GM18511 (cell line): ENCODE results near the gene MTMR1.
A peak's percentile ranks its signal among the peaks of the same experiment; 100 is the strongest.

Experiments
- ATAC-seq: cut with Tn5 transposase; IDR thresholded peaks from one replicate; pipeline ENCODE4 v1.9.1; 2021; ENCODE audit warnings: mild to moderate bottlenecking, moderate library complexity; ENCODE audit not compliant: unreplicated experiment

The MTMR1 gene

DNA sequence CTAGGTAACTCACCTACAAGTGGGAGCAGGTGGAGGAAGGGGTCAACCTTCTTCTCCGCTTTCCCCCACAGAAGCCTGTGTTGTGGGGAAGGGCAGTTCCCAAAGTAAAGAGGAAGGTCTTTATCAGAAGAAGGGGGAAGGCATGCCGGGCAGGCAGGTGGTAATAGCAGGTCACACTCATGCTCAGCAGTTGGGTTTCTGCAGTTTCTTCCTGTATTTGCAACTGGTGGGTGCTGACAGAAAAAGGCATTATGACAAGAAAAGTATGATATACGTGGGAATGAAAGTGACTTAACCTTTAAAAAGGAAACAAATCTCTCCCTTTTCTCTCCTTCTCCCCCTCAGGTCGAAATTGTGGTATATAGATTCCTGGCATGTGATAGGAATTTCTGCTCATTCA, 3.7 kb downstream of the MTMR1 start:
- no peak for ATAC-seq

DNA sequence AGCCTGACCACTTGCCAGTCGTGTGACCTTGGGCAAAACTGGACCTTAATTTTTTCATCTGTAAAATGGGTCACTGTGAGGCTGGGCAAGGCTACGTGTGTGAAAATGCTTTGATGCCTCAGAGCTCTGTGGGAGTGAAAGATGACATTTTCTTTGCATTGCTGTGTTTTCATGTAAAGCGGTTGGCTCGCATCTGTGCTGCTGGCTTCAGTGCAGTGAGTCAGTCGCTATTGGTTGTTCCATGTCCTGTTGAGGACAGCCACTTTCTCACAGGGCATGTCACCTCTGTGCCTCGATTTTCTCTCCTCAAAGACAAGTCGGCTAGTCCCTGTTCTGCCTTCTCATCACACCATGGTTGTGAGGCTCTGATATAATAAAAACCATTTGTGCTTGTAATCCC, 4.4 kb downstream of the MTMR1 start:
- no peak for ATAC-seq

DNA sequence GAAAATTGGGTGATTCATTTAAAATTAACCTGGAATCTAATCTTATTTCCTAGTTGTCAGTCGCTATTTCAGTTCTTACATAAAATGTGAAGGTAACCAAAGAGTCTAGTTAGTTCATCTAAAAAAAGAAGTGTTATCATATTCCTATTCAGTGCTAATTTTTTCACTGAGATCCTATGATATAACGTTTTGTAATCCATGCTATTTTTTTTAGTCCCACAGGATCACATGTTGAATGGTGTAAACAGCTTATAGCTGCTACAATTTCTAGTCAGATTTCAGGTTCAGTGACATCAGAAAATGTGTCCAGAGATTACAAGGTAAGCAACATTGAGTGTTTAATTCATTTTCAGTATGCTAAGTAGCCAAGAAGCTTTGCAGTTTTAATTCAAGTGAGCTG, 5.8 kb downstream of the MTMR1 start:
- ATAC-seq, result no peak

DNA sequence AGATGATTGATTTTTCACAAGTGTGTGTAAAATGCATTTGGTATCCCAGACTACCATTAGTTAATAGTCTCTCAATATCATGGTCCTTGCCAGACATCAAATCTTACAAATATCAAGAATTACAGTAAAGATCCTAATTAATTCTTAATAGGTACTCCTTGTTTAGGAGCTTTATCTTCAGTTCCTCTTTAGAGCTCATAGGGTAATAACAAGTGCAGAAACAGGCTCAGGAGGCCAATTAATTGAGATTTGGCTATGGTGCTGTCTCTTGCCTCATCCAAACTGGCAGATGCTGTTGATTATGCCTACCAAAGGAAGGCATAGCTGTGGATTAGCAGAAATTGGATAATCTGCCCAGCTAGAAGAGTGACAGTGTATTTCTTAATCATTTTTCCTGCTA, 6.9 kb downstream of the MTMR1 start:
- no peak for ATAC-seq

DNA sequence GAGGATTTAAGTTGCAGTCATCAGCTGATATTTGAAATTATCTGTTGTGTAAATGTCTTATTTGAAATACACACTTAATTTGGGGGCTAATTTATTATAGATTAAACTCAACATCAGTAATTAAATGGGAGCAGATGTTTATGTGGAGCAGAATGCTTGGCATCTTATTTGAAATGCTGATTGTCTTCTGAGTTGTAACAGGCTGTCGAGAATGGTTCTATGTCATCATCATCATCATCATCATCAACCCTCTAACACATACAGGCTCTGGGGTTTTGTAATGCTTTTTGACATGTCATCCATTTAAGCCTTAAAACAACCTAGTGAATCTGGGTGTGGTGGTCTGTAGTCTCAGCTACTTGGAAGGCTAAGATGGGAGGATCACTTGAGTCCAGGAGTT, 8.2 kb downstream of the MTMR1 start:
- no peak for ATAC-seq

DNA sequence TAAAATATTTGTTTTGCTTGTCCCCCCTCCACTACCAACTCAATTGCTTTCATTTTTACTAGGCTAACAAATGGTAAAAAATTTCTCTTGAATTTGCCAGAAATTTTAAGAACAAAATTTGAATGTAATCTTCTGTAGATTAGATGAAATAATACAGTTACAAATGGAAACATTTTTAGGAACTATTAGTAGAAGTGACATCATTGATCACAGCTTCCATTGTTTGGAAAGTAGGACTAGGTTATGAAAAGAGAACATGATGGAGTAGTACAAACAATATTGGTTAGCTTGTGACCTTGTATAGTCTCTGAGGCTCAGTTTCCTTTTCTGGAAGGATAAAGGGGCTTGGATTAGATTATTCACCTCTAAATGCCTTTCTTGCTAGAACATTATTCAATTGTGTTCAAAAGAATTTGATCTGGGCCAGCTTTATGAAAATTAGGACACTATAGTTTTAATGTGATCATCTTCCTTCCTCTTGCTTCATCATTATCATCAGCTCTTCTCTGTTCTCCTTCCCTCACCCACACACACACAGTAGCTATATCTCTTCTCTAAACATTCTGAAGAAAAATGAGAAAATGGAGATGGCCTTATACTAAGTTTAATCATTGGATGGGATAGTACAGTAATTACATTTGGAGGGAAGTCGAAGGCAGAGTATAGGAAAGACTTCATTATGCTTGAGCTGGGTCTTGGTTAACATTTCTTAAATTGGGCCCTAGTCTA, 9.9 kb downstream of the MTMR1 start:
- no peak for ATAC-seq

DNA sequence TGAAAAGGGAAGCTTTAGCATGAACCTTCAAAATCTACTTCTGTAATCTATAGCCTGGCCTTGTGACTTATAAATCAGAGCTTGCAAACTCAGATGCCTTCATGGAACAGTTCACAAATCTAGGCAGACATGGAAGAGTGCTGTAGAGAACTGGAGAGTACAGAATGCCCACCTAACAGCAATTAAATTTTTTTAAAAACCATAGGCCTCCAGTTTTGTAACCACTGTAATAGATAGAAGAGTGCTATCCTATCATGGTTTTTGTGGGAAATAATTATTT, 10.4 kb downstream of the MTMR1 start:
- no peak for ATAC-seq

DNA sequence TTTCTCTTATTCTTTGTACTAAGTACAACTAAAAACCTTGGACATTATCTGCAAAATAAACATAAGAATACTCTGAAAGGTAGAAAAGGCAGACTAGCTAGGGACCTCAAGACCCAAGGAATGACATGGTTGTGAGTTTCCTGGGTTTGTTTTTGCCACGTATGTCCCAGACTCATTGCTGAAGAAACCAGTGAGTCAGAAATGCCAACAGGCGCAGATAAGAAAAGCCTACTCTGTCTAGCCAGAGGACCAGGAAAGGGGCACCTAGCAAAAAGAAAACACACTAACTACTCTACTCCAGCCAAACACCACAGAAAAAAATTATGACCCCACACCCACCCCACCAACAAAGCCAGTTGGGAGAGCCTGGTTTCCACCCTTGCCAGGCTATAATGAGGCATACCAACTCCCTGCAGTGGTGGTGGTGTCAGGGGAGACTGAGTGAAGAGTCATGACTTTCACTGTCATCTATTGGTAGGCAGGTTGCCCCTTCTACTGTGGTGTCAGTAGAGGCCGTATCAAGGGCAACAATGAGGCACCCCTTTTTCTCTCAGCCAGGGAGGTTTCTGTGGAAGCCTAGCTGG, 10.9 kb downstream of the MTMR1 start:
- no peak for ATAC-seq

DNA sequence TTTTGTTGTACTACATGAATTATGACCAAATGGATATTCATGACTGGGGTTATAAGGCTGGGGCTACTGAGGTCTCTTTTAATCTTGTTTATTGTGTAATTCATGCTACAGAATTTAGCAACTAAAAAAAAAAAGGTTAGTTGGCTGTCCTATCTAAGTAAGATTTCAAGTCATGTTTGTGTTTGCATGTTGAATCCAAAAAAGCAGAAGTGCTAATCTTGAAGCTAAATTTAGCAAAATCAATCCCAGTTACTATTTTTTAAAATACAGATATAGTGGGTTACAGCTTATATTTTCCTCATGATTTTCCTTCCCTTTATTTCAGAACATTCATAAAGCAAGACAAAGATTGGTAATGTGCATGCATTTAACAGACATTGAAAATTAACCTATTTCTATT, 19.4 kb downstream of the MTMR1 start:
- ATAC-seq, result no peak

DNA sequence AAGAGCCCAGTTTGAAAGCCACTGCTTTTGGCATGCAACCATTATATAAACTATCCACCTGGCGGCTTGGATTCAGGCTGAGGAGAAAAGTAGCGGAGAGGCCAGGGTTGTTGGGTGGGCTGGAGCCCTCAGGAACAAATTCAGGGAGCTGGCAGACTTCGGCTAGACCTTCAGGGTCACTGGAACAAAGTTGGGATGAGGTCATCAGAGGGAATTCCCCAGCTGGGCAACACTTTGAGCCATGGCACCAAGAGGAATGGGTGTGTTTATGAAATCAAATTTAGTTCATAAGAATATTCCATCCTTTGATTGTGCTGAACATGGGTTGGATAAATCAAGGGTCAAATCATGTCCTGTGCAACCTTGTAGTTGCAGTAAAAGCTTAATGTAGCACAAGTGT, 22.0 kb downstream of the MTMR1 start:
- no peak for ATAC-seq

DNA sequence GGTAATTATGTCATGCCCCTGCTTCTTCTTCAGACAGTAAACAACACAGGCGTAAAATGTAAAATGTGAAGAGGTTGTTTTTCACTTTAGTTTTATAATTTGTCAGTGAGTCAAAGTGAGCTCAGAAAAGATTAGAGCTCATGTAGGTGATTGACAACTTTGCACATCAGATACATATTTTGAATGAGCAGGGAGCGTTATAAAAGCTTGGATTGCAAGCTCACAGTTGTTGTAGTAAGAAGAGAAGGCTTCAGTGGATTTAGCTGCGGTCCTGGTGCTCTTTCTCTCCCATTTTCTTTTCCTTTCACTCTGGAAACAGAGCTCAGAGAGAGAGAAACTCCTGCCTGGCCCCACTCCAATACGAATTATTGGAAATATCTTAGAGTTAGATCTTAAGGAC, 26.4 kb downstream of the MTMR1 start:
- ATAC-seq, result no peak

DNA sequence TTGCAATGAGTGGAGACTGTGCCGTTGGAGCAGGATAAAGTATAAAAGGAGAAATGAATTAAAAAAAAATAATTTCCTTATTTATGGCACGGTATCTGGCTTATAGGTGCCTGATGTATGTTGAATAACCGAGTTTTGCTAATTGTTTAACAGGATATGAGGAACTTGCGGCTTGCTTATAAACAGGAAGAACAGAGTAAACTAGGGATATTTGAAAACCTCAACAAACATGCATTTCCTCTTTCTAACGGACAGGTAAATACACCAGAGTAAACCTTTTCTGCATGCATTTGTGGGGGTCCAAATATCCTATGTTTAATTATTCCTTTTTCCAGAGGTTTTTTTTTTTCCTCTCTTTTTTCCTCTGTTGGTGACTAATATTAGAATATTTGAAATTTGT, 36.8 kb downstream of the MTMR1 start:
- ATAC-seq, result no peak

DNA sequence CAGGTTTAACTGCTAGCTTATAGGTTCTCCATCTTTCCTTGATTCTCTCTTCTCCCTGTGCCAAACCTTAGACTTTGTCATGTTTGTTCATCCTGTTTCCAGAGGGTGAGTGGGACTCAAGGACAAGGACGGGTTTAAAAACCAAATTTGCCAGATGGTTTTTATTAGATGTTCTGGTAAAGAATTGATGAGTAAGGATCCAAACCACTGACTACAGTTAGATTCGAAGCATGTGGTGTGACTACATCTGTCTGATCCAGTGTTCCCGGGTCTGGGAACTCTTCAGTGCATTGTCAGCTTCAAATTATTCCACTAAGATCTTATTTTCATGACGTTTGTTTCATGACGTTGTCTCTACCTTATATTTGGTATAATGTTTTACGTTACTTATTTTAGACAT, 37.5 kb downstream of the MTMR1 start:
- ATAC-seq, result no peak

DNA sequence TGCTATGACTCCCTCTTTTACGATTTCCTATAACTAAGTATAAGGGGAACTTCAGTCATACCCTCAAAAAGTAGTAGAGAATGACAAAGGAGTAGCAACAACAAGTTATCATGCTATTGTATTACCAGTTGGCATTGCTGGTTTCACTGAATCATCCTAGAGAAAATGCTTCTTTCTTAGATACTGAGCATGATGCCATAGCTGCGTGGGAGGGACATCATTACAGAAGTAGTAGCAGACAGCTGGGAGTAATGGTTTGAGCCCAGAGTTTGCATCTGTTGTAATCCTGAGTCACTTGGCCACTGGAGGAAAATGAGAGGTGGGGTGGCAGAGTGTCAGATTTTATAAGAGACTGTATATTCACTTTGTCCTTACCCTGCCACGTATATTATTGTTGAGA, 38.6 kb downstream of the MTMR1 start:
- ATAC-seq, result no peak

DNA sequence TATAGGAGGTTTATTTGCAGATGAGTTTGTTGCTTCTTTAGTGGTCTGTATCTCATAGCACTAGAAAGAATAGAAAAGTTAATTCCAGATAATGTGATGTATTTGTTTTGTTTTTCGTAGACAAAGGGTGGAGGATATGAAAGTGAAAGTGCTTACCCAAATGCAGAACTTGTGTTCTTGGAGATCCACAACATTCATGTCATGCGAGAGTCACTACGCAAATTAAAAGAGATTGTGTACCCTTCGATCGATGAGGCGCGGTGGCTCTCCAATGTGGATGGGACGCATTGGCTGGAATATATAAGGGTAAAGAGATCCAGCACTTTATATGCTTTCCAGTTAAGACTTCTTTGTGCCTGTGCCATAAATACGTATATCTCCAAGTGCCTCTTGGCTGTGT, 43.3 kb downstream of the MTMR1 start:
- ATAC-seq, result peak; percentile 58

DNA sequence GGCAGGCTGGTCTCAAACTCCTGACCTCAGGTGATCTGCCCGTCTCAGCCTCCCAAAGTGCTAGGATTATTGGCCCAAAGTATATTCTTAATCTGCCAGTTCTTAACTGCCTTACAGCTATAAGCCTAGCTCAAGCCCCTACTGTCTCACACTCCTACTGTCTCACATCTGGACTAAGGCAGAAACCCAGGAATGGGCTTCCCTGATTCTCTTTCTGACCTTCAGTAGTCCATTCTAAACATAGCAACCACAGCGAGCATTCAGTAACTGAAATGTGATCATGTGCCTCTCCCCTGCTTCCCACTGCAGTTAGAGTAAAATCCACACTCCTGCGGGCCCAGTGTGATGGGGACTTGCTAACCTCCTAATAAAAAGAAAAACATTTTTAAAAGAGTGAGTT, 58.9 kb downstream of the MTMR1 start:
- no peak for ATAC-seq

DNA sequence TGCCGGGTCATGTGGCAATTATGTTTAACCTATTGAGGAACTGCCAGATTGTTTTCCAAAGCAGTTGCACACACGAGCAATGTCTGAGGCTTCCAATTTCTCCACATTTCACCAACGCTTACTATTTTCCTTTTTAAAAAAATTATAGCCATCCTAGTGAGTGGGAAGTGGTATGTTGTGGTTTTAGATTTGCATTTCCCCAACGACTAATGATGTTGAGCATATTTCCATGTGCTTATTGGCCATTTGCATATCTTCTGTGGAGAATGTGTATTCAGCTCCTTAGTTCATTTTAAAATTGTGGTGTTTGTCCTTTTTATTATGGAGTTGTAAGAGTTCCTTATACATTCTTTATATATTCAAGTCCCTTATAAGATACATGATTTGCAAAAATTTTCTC, 60.2 kb downstream of the MTMR1 start:
- ATAC-seq, result no peak

DNA sequence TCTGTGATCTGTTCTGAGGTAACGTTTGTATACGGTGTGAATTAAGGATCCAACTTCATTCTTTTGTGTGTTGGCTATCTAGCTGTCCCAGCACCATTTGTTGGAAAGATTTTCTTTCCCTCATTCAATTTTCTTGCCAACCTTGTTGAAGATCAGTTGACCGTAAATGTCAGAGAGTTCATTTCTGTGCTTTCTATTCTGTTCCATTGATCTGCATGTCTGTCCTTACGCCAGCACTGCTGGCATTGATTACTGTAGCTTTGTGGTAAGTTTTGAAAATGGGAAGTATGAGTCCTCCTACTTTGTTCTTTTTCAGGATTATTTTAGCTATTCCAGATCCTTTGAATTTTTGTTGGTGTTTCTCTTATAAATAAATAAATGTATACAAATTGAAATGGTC, 60.8 kb downstream of the MTMR1 start:
- ATAC-seq, result no peak

DNA sequence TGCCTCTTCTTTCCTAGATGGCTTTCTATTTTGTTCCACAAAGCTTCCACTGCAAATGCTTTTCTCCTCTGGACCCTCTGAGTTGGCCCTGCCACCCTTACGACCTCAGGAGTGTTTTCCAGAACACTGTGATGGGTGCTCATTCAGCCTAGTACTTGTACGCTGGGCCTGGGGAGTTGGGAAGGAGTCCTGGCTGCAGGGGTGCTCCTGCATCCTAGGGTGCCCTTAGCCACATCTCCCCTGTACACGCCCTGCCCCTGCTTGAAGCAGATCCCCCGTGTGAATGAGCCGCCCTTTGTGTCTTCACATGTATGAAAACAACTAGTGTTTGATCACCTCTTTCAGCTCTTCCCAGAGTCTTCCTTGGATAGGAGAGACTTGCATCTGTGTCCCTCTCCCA, 64.2 kb downstream of the MTMR1 start:
- no peak for ATAC-seq

DNA sequence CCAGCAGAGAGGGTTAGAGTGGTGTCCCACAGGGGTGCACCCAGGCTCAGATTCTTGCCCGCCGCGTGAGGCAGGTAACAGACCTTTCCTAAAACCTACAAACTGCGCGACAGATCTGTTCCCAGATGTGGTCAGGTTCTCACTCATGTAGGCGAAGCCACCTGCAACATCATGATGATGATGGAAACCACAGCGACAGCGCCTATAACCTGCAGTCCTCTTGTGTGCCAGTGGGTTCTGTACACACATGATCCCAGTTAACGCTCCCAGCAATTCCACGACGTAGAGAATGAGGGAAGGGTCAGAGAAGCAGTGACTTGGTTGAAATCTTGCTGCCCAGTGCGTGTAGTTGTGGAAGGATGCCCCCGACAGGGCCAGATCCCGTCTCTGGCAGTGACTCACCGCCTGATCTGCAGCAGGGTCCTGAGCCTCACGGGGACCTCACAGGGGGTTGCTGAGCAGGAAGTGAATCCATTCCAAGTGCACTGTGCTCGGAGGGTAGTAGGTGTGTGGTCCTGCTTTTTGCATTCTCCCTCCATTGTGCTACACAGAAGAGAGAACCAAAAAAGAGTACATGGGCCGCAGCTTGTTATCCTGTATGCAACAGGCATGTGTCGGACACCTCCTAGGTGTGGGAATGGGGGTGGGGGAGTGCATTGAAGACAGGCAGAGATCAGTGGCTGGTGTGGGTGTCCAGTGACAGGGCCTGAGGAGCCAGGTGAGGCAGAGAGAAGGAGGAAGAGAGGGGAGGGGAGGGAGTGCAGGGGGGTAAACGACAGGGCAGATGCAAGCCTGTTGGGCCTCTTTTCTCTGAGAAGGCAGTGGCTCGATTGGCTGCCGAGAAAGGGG, 66.6 kb downstream of the MTMR1 start:
- ATAC-seq, result no peak

DNA sequence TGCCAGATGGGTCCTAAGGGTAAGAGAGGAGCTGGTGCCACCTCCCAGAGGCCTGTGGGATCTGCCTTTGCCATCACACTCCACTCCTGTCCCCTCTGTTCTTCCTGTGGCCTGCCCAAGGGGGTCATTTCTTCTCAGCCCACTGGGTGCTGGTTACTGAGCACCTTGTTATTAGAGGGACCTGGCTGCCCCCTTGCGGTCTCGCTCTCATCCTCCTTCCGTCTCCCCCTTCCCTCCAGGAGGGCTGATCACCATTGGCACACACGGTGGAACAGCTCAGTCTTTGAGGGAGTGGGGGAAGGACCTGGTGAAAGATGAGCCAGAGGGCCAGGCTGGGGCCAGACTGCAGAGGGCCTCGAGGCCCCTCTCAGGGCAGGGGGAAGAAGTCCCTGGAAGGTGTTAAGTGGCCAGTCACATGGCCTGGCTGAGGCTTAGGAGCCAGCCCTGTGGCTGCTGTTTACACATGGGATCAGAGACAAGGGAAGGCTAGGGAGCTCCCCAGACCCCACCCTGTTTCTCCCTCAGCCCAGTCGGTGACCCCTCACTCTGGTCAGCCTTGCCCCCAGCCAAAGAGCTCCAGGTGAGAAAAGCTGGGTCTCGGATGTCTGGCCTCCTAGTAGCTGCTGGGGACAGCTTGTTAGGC, 68.1 kb downstream of the MTMR1 start:
- ATAC-seq, result no peak

DNA sequence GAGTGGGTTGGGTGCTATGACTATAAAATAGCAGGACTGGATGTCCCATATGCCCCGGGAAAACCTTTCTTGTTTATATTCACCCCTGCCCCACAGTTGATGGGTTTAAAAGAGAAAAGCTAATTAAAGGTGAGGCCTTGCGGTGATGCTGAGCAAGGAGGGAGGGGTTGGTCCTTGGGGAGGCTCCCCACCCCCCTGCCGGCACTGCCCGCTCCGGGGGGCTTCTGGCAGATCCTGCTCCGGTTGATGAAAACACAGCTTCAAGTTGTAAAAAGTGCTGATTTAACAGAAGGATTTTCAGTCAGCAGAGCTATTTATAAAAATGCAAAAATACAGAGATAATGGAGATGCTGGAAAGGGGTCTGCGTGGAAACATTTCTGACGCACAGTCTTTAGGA, 68.6 kb downstream of the MTMR1 start:
- no peak for ATAC-seq
